Left kidney (tissue), 2 donors: Measurements from ENCODE around the gene FNDC3B. TPM values are rescaled to one million over a fixed set of nuclear protein-coding genes. Genes with fewer than 3 reads are reported as not detected.
"Not testable (repeated sequence)": the region's sequence is repeated elsewhere in the genome, so short reads cannot be mapped to it uniquely, and the experiment has no call there.

ENCODE experiments used
- DNase-seq: peaks from one replicate; pipeline ENCODE4 v3.0.0-alpha.2; 2013
- polyA plus RNA-seq: library from polyadenylated mRNA; unstranded; fragments of 120-200 nt; gene quantifications from one replicate; pipeline ENCODE4 v1.2.1, GENCODE V29; 2013; ENCODE audit not compliant: insufficient read length

The FNDC3B gene
- polyA plus RNA-seq, 1 donor: 62.2 TPM

GRCh38 chr3:172236771-172237742 is 197.7 kb downstream of the FNDC3B start:
- no peak for DNase-seq

GRCh38 chr3:172238188-172238587 is 198.8 kb downstream of the FNDC3B start:
- DNase-seq: no peak

GRCh38 chr3:172239218-172239790 is 199.9 kb downstream of the FNDC3B start:
- no peak for DNase-seq

GRCh38 chr3:172241405-172241804 is 202.0 kb downstream of the FNDC3B start:
- no peak for DNase-seq

GRCh38 chr3:172242471-172242870 is 203.1 kb downstream of the FNDC3B start:
- not testable (repeated sequence) for DNase-seq

- DNase-seq: not testable (repeated sequence)
Observed at GRCh38 chr3:172243376-172243775, 204.0 kb downstream of the FNDC3B start.

- DNase-seq: no peak
Observed at GRCh38 chr3:172244011-172244410, 204.6 kb downstream of the FNDC3B start.

GRCh38 chr3:172245241-172245640 is 205.9 kb downstream of the FNDC3B start:
- no peak for DNase-seq

GRCh38 chr3:172246107-172246844 is 206.9 kb downstream of the FNDC3B start:
- no peak for DNase-seq

GRCh38 chr3:172247525-172248274 is 208.3 kb downstream of the FNDC3B start:
- no peak for DNase-seq

- DNase-seq: no peak
Observed at GRCh38 chr3:172249039-172249438, 209.7 kb downstream of the FNDC3B start.

GRCh38 chr3:172251211-172251610 is 211.8 kb downstream of the FNDC3B start:
- no peak for DNase-seq

GRCh38 chr3:172253200-172253599 is 213.8 kb downstream of the FNDC3B start:
- DNase-seq: no peak

GRCh38 chr3:172254542-172254941 is 215.2 kb downstream of the FNDC3B start:
- DNase-seq: no peak

GRCh38 chr3:172255321-172255720 is 215.9 kb downstream of the FNDC3B start:
- not testable (repeated sequence) for DNase-seq

- DNase-seq: no peak
Observed at GRCh38 chr3:172256101-172256734, 216.8 kb downstream of the FNDC3B start.

GRCh38 chr3:172257648-172258400 is 218.4 kb downstream of the FNDC3B start:
- no peak for DNase-seq

GRCh38 chr3:172258624-172259023 is 219.2 kb downstream of the FNDC3B start:
- DNase-seq: no peak

- no peak for DNase-seq
Observed at GRCh38 chr3:172259111-172259541, 219.7 kb downstream of the FNDC3B start.

GRCh38 chr3:172259726-172260248 is 220.4 kb downstream of the FNDC3B start:
- peak; percentile 22 for DNase-seq
